Caco-2 (cell line): ENCODE measurements around the gene PAIP2B. TPM values are rescaled to one million over a fixed set of nuclear protein-coding genes. Genes with fewer than 3 reads are reported as not detected.

Experiments used
- BruUV-seq: library from RNA; stranded (reverse); fragments of 400-500 nt; replicated peaks from 2 replicates; lab custom pipeline; 2021; lab: Mats Ljungman, UMichigan
- CTCF ChIA-PET: fragments of 300-600 bp; sonication (Branson Sonifier 250); formaldehyde crosslinking; loops from one replicate; lab custom pipeline; 2022; ENCODE audit warnings: antibody characterized with exemption; lab: Charles Lee
- POLR2A ChIA-PET: fragments of 300-600 bp; sonication (Branson Sonifier 250); formaldehyde crosslinking; loops from one replicate; lab custom pipeline; 2022; ENCODE audit warnings: antibody characterized with exemption; lab: Charles Lee
- DNase-seq, 2 experiments: peaks; one replicate each; pipeline versions ENCODE4 v3.0.0 to v3.0.0-alpha.2; 2020 to 2022
- H3K27me3 ChIP-seq: replicated peaks from 2 replicates; pipeline ENCODE4 v1.6.0; 2011; ENCODE audit warnings: low read length; ENCODE audit not compliant: control insufficient read depth, insufficient read depth
- H3K36me3 ChIP-seq: 2 replicates; pipeline ENCODE4 v1.5.1; 2011; ENCODE audit warnings: low read length; ENCODE audit not compliant: control insufficient read depth, insufficient read depth
- H3K4me1 ChIP-seq: fragments of 250-450 bp; sonication (Bioruptor Pico); 2 replicates; pipeline ENCODE4 v1.5.1; 2020; ENCODE audit warnings: mild to moderate bottlenecking
- H3K4me3 ChIP-seq: 2 replicates; pipeline ENCODE4 v1.5.1; 2011; ENCODE audit warnings: low read depth, mild to moderate bottlenecking, control low read depth, low read length
- H3K9me3 ChIP-seq: fragments of 250-450 bp; sonication (Bioruptor Pico); 2 replicates; pipeline ENCODE4 v1.5.1; 2020; ENCODE audit warnings: mild to moderate bottlenecking, moderate library complexity
- H3K27ac Mint-ChIP-seq: one replicate; pipeline ENCODE4 v1.8.0; 2022; ENCODE audit warnings: mixed read lengths; ENCODE audit not compliant: unreplicated experiment
- H3K27me3 Mint-ChIP-seq: one replicate; pipeline ENCODE4 v1.8.0; 2022; ENCODE audit warnings: mixed read lengths; ENCODE audit not compliant: insufficient read depth, unreplicated experiment
- H3K36me3 Mint-ChIP-seq: one replicate; pipeline ENCODE4 v1.8.0; 2022; ENCODE audit warnings: mild to moderate bottlenecking, mixed read lengths; ENCODE audit not compliant: insufficient read depth, unreplicated experiment
- H3K4me1 Mint-ChIP-seq: one replicate; pipeline ENCODE4 v1.8.0; 2022; ENCODE audit warnings: low read depth, mixed read lengths; ENCODE audit not compliant: unreplicated experiment
- H3K4me3 Mint-ChIP-seq: one replicate; pipeline ENCODE4 v1.8.0; 2022; ENCODE audit warnings: mild to moderate bottlenecking, moderate library complexity, mixed read lengths; ENCODE audit not compliant: unreplicated experiment
- H3K9me3 Mint-ChIP-seq: one replicate; pipeline ENCODE4 v1.8.0; 2022; ENCODE audit warnings: mixed read lengths; ENCODE audit not compliant: unreplicated experiment
- intact Hi-C: fragments of 100-400 bp; cut with micrococcal nuclease; formaldehyde crosslinking; loops from one replicate; pipeline ENCODE4 v1.10.0; 2022; ENCODE audit not compliant: unreplicated experiment
- total RNA-seq: library from RNA; stranded (reverse); gene quantifications from 2 replicates; pipeline ENCODE4 v1.2.3, GENCODE V29; 2022
- TF ChIP-seq, protein P1 (sequence below), 2 experiments: fragments of 200-600 bp in 1 of 2; IDR thresholded peaks; 1 replicate in 1 of 2; 2 replicates in 1 of 2; pipeline versions ENCODE4 v1.5.1 to v1.8.0; 2011 to 2022; ENCODE audit warnings: antibody characterized with exemption in 1 of 2, control low read depth in 1 of 2, inconsistent platforms in 1 of 2, low read depth in 1 of 2, low read length in 1 of 2, mild to moderate bottlenecking in 1 of 2, moderate library complexity in 1 of 2; ENCODE audit not compliant: insufficient read depth in 1 of 2, severe bottlenecking in 1 of 2, unreplicated experiment in 1 of 2

Gene PAIP2B
- total RNA-seq, 1 experiment from 2014 or later: 9.9 TPM

DNA sequence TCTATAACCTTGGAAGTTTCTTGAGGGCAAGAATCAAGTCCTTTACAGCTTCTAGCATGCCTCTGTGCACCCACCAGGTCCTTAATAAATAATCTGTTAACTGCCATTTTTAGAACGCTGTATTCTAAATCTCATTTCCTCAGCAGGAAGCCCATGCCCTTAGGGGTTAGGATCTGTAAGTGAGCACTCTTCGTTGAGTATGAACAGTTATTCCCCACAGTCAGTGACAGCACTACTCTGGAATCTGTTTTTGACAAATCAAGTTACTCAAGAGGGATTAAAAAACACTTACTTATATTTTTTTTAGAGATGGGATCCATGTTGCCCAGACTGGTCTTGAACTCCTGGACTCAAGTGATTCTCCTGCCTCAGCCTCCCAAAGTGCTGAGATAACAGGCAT, 14.6 kb downstream of the PAIP2B start:
- ChIA-PET CTCF (no interaction called here), POLR2A (no interaction called here)
- DNase-seq: no peak
- Mint-ChIP-seq H3K36me3 (no peaks in the 10 kb centered on the region), H3K27ac (no peak overlapping the region), H3K27me3 (no peaks in the 10 kb centered on the region), H3K4me3 (no peak overlapping the region), H3K4me1 (no peaks in the 10 kb centered on the region), H3K9me3 (no peaks in the 10 kb centered on the region)
- Histone ChIP-seq H3K9me3 (no peaks in the 10 kb centered on the region), H3K4me3 (no peak overlapping the region), H3K36me3 (no peaks in the 10 kb centered on the region), H3K4me1 (no peaks in the 10 kb centered on the region), H3K27me3 (no peaks in the 10 kb centered on the region)
- no TSS peak for BruUV-seq
- intact Hi-C loops: no loop called here
- TF ChIP-seq, protein P1, sequence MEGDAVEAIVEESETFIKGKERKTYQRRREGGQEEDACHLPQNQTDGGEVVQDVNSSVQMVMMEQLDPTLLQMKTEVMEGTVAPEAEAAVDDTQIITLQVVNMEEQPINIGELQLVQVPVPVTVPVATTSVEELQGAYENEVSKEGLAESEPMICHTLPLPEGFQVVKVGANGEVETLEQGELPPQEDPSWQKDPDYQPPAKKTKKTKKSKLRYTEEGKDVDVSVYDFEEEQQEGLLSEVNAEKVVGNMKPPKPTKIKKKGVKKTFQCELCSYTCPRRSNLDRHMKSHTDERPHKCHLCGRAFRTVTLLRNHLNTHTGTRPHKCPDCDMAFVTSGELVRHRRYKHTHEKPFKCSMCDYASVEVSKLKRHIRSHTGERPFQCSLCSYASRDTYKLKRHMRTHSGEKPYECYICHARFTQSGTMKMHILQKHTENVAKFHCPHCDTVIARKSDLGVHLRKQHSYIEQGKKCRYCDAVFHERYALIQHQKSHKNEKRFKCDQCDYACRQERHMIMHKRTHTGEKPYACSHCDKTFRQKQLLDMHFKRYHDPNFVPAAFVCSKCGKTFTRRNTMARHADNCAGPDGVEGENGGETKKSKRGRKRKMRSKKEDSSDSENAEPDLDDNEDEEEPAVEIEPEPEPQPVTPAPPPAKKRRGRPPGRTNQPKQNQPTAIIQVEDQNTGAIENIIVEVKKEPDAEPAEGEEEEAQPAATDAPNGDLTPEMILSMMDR (IDR thresholded peaks at IDR 0.05; ENCODE audit: insufficient read depth in 1 of 2, low read depth in 1 of 2, low read length in 1 of 2, severe bottlenecking in 1 of 2, unreplicated experiment in 1 of 2): no peak

DNA sequence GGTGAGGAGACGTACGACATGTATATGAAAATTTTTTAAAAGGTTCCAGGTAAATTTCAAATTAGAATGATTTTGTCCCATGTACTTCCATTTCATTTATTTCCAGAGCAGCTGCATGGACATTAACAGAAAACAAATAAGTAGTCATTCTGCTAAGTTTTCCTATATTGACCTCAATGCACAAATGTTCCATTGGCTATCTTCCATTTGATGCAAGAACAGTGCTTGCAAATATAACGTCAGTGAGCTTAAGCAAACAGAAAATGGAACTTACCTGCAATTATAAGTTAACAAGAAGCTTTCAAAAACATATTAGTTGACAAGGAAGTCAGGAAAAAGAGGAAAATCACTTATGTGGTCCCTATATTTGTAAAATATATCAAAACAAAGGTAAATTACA, 16.6 kb downstream of the PAIP2B start:
- BruUV-seq: no TSS peak
- DNase-seq: no peak
- no peaks in the 10 kb centered on the region for H3K9me3 Mint-ChIP-seq
- no peak overlapping the region for H3K27ac Mint-ChIP-seq
- CTCF ChIA-PET: interaction anchor here (1.2 kb wide), 1 partner anchor 89 kb away, joined by 7 read pairs; no protein-coding TSS in a partner anchor
- H3K36me3 ChIP-seq: no peaks in the 10 kb centered on the region
- H3K4me1 Mint-ChIP-seq: no peaks in the 10 kb centered on the region
- H3K4me3 ChIP-seq: no peak overlapping the region
- H3K9me3 ChIP-seq: no peaks in the 10 kb centered on the region
- no peak overlapping the region for H3K4me3 Mint-ChIP-seq
- no peaks in the 10 kb centered on the region for H3K36me3 Mint-ChIP-seq
- TF ChIP-seq, protein P1 (IDR thresholded peaks at IDR 0.05; ENCODE audit: insufficient read depth in 1 of 2, low read depth in 1 of 2, low read length in 1 of 2, severe bottlenecking in 1 of 2, unreplicated experiment in 1 of 2): no peak
- H3K27me3 Mint-ChIP-seq: no peaks in the 10 kb centered on the region
- H3K4me1 ChIP-seq: no peaks in the 10 kb centered on the region
- POLR2A ChIA-PET: no interaction called here
- H3K27me3 ChIP-seq: no peaks in the 10 kb centered on the region
- intact Hi-C loops: no loop called here

DNA sequence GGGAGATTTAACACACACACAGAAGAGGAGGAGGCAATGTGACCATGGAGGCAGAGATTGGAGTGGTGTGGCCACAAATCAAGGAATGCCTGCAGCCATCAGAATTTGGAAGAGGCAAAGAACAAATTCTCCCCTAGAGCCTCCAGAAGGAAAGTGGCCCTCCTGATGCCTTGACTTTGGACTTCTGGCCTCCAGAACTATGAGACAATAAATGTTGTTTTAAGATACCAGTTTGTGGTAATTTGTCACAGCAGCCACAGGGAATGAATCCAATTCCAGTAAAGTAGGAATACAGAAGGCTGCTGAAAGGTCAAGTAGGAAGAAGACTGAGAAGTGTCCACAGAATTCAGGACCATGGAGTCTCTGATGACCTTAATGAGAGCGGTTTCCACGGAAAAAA, 18.1 kb downstream of the PAIP2B start:
- no peaks in the 10 kb centered on the region for H3K9me3 Mint-ChIP-seq
- Histone ChIP-seq H3K9me3 (no peaks in the 10 kb centered on the region), H3K36me3 (no peaks in the 10 kb centered on the region), H3K4me3 (no peak overlapping the region), H3K4me1 (no peaks in the 10 kb centered on the region), H3K27me3 (no peaks in the 10 kb centered on the region)
- no TSS peak for BruUV-seq
- DNase-seq: no peak
- intact Hi-C loops: no loop called here
- ChIA-PET CTCF (no interaction called here), POLR2A (no interaction called here)
- no peaks in the 10 kb centered on the region for H3K27me3 Mint-ChIP-seq
- TF ChIP-seq, protein P1 (IDR thresholded peaks at IDR 0.05; ENCODE audit: insufficient read depth in 1 of 2, low read depth in 1 of 2, low read length in 1 of 2, severe bottlenecking in 1 of 2, unreplicated experiment in 1 of 2): no peak
- no peak overlapping the region for H3K27ac Mint-ChIP-seq
- no peak overlapping the region for H3K4me3 Mint-ChIP-seq
- H3K36me3 Mint-ChIP-seq: no peaks in the 10 kb centered on the region
- no peaks in the 10 kb centered on the region for H3K4me1 Mint-ChIP-seq
